Activated CD4-positive, alpha-beta T cell treated with anti-CD3 and anti-CD28 coated beads for 4 hours (primary cell): Measurements from ENCODE around the gene GADL1.

Experiments
- DNase-seq, 2 donors: peaks; one replicate each; pipeline ENCODE4 v3.0.0-alpha.2; 2020

Gene GADL1

DNA sequence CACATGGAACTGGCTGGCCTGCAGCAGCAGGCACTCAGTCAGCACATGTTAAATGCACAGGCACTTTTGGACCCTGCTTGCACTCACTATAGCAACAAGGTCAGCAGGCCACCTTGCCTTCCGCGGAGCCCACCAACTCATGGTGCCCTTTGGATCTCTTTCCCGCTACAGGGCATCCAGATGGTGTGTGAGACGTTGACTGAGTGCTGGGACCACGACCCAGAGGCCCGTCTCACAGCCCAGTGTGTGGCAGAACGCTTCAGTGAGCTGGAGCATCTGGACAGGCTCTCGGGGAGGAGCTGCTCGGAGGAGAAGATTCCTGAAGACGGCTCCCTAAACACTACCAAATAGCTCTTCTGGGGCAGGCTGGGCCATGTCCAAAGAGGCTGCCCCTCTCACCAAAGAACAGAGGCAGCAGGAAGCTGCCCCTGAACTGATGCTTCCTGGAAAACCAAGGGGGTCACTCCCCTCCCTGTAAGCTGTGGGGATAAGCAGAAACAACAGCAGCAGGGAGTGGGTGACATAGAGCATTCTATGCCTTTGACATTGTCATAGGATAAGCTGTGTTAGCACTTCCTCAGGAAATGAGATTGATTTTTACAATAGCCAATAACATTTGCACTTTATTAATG, 203.1 kb downstream of the GADL1 start:
- no peak for DNase-seq

DNA sequence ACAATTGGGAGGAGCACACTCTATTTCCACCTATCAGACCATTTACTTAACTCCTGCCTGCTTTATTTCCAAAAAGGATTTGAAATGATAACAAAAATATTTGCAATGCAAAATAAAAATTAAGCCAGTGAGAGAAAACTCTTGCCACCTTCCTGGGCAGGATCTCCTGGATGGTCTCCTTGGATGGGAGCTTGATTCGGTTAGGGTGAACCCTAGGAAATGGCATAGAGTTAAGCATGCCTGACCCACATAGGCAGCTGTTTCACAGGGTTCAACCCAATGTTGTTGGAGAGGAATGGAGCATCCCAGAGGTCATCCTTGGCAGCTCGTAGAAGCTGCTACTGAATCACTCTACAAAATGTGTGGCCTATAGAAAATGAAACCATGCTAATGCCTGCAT, 204.3 kb downstream of the GADL1 start:
- DNase-seq, result no peak

DNA sequence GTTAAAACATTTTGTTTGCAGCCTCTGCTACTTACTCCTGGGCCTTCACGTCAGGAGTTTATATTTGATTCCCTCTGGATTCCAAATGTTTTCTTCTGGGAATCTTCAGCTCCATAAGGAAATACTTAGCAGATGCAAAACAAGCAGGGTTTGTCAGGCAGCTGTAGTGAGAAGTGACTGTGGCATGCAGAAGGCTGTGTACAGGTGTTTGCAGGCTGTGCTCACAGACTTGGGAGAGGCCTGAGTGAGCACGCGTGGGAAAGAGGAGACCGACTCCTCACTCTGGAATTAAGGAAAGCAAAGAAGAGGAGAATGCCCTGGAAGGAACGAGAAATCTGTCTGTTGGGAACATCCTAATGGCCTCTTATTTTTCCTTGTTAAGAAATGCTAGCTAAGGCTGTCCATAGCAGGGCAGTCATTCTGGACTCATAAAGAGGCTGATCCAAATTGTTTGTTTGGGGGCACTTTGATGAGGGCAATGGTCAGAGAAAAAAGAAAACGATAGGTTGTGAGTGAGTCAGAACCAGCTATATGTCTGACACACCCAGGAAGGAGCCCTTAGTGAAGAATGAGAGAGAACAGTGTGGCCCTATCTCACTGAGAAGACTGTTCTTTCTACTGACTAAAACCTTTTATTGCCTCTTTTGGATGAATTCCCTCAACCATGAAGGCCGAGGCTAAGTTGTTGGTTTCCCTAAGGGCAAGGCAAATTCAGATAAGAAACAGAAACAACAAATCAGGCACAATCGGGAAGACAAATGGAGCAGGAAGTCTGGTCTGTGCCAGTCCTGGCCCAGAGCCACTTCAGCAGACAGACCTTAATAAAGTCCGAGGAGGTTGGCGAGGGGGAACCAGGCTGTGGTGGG, 205.5 kb downstream of the GADL1 start:
- DNase-seq, result no peak

DNA sequence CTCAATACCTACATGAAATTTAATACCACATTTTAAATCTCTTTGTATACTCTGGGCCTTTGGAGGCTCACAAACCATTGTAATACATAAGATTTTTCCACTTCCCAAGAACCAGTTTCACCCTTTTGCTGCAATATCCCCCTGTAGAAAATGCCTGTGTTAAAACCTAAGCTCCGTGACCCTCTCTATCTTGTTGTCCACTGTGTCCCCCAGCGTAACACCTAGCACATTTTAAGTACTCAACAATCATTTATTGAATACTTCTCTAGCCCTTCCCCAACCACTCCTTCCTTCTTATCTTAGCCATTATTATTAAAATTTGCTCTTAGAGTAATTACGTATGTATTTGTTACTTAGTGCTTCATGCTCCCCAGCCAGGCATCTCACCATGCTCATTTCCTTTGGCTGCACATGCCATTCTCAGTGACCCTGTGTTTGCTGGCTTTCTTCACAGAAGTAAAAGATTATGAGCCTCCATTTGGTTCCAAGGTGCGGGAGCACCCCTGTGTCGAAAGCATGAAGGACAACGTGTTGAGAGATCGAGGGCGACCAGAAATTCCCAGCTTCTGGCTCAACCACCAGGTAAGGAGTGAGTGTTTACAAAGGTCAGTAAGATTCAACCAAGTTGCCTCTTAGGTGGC, 206.4 kb downstream of the GADL1 start:
- DNase-seq, result no peak

DNA sequence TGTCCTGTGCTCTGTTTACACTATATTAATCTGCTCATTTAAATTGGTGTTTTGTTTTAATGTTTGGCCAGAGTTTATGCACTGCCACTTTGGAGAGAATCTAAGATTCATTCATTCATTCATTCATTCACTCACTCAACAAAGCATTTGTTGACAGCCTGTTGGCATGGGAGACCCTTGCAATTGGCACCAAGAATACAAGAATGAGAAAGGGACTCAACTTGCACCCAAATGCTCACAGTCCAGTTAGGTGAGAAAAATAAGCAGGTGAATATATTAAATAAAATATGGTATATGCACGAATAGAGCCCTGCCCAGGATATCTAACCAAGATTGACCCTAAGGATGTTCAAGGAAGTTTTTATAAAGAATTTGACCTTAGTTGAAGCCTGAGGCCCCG, 207.7 kb downstream of the GADL1 start:
- DNase-seq, result no peak

DNA sequence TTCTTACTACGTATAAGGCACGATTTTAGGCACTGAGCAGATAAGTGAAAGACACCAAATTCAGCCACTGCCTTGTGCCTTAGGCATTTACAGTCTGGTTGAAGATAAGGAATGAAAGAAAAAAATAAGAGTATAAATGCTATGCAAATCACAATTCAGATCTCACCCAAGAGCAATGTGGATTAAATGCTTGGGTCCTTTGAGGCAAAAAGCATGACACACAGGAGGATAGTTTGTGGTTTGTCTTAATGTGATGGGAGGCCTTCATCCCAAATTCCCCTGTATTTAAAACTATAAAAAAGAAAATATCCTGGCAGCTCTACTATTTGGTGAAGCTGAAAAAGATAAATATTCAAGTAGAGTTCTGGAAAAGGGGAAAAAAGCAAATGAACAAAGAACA, 208.3 kb downstream of the GADL1 start:
- DNase-seq, result no peak

DNA sequence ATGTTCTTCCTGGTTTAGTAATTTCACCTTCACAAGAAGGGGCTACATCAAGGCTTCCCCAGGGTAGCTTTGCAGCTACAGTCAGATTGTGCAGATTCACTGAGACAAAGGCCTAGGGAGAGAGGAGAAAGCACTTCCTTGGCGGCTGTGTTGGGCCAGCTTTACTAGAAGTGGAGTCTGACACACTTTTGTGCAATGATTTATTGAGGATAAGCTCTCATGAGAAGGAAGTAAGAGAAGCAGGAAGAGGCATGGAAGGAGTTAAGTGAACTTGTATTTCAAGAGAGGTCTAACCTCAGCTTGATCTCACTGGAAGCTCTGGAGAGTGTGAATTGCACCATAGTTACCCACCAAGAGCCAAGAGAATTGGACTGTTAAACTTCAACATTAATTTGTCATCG, 209.2 kb downstream of the GADL1 start:
- no peak for DNase-seq

DNA sequence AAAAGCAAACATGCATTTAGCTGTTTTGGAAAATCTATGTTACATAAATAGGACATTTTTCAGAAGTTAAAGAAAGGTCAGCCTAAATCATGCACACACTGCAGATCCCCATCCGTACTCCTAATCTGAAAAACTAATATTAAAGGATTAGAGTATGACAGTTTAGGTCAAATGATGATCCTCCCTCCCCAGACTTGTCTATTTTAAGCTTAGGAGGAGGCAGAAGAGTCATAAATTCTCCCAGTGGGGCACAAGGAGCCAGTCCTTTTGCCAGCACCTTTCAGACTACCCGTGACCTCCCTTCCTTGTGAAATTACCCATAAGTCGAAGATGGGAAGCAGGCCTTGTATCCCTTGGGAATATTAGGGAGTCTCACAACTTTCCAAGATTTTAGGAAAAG, 210.1 kb downstream of the GADL1 start:
- DNase-seq, result no peak

DNA sequence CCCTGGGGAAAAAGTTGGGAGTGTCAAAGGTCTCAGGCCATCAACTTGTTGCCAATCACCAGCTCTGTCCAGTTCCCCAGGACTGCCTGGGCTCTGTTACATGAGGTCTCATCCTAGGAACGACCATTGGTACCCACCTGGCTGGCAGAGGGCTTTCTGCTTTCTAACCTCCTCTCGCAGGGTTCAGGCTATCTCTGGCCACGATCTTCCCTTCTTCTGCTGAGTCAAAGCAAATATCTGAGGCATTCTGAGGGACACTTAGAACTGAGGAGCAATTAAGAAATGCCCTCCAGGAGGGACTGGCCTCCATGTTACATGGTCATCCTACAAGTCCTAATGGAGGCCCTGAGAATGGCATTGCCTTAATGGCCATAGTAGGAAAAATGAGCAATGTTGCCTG, 210.7 kb downstream of the GADL1 start:
- DNase-seq, result no peak

DNA sequence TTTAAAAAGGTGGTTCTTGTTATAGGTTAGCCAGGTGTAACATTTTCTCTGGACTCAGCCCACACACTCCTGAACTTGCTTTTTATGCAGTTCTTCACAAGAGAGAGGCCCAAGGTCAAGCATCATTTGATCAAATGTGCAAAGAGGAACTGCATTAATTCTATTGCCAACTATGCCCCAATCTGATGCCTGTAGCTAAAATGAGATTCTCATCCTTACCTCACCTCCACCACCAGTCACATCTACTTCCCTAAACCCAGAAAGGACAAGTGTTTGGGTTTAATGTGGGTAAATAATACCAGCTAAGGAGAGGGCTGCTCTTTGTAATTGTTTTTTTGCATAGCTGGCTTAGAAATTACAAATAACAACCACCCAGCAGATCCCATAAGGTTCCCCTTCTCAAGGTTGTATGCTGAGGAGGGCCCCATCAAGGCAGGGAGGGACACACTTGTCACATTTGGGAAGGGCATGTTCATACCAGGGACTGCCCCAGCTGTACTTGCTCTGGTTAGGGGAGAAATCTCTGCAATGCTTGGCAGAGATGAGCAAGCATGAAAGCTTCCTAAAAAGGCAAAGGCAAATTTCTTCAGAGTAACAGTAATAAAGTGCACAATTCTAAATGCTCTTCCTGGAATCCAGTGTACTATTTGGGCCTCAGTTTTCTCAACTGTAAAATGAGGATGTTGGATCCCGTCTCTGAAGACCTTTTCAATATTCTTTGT, 211.9 kb downstream of the GADL1 start:
- no peak for DNase-seq

DNA sequence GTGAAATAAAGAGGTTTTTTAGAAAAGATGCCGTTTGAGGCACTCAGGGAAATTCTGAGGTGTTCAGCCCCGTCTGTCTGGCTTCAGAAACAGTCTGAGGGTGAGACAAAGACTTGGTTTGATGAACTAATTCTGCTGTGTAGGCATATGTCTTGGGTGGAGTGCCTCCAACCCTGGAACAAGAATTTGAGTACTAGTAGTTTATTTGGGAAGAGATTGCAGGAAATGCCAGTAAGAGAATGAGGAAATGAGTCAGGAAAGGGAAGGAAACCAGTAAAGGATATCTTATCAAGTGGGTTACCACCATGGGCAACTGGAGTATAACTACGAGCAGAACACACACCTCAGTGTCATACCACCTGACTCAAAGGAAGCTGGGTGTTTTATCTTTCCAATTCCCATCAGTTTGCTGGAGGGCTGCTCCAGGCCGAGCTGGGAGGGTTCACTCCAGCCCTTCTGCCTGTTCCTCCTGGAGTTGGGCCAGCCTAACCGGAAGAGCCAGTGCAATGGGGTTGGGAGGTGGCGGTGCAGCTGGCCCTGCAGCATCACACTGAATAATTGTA, 212.7 kb downstream of the GADL1 start:
- DNase-seq, result peak in 1 of 2 donors; percentile 20

DNA sequence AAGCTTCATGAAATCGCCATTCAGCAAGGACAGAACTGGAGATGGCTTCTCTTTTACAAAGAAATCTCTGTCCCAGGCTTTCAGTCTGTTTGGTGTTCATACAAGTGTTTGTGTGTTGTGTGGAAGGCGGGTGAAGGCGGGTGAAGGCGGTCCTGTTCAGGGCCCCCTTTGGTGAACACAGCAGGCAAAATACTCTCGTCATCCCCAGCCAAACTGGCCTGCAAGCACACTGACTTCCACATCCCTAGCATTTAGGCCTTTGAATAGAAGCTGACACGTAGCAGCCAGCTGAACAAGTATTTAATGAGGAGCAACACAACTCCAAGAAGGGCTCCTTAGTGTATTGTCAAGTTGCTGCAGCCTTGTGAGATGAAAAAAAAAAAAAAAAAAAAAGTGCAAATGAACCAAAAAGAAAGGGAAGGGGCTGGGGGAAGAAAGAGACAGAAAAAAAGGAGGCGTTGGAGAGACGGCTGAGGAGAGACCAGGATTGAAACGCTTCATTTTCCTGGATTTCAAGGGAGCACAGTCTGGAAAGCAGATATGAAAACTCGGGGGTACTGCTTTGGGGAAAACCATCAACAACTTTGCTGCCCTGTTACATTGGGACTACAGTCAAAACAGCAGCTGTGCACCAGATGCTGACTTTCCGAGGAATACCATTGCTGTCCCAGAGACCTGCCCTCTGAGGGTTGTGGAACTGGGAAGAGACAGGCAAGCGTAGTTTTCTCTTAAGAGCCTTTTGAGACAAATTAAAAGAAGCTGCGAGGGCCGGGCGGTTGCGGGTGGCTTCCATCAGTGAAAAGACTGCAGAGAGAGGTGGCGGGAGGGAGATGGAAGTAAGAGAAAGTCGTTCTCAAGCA, 213.4 kb downstream of the GADL1 start:
- DNase-seq, result no peak

DNA sequence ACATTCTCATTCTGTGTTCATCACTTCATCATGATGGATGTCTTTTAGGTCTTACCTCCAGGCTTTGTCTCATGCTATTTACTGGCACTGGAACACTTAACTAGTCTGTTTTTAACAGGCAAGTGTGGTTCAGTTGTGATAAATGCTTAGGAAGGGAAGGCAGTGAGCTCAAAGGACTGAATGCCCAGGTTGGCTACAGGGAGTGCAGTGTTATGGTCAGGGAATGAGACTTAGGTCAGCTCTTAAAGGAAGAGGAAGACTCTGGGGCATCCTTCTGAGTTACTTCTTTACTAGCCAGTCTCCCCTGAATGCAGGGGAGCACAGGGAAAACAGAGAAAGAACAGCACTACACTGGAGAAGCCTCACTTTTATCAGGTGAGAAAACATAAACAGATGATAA, 215.4 kb downstream of the GADL1 start:
- DNase-seq, result no peak

DNA sequence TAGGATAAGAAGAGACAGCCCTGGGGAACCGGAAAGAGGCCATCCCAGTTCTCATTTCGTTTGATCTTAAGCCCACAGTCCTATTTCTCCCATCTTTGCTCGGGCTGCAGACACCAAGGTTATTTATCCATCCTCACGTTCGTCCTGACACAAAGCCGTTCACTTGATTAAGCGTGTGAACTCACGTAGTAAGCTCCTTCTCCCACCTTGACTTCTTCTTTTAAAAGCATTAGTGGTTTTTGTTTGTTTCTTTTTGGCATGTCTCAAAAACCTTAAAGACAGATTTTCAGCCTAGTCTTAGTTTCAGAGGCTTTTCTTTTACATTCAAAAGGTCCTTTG, 217.1 kb downstream of the GADL1 start:
- no peak for DNase-seq

DNA sequence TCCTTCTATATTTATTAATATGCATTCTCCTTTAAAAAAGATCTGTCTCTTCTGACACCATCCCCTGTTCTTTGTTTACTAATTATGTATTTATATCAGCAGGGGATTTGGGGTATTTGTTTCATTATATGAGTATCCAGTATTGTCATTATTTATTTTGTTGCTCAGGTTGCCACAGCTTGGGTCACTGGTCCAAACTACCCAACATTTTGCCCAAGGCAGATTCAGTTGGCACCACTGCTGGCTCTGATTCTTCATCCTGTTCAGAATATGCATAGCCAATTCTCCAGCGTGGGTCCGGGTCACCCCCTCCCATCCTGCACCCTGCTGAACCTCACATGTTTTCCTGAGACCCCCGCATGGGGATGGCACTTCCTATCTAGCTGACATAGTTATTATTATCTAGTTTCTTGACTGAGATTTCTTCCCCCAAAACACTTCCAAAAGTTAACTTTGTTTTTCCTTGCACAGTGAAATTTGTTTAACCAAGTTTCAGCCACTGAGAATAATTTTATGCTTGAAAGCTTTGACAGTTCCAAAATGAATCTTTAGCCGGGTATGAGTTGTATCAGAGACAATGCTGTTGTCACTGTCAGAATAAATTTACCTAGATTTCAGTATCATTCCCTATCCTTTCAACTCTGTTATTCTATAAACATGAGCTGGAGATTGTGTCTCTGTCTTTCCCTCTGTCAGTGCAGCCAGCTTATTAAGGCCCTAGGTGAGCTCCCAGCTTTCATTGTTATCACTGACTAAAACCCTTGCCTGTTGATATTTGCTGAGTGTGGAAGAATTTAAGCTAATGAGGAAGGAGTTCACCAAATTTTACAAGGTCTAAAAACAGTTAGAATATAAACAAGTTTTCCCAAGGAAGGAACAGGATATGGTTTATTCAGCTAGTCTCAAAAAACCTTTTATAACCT, 217.8 kb downstream of the GADL1 start:
- DNase-seq, result no peak
